GM12891 (cell line): ENCODE measurements around the gene CPB2.

Source experiments
- POLR2A ChIP-seq: IDR thresholded peaks from 2 replicates; pipeline ENCODE4 v1.6.1; 2011; ENCODE audit warnings: low read depth, low read length, control low read depth
- POLR2AphosphoS5 ChIP-seq: IDR thresholded peaks from 2 replicates; pipeline ENCODE4 v1.6.1; 2011; ENCODE audit warnings: low read depth, low read length, control low read depth
- SPI1 ChIP-seq: IDR thresholded peaks from 2 replicates; pipeline ENCODE4 v1.6.1; 2011; ENCODE audit warnings: low read depth, low read length, control low read depth

DNA sequence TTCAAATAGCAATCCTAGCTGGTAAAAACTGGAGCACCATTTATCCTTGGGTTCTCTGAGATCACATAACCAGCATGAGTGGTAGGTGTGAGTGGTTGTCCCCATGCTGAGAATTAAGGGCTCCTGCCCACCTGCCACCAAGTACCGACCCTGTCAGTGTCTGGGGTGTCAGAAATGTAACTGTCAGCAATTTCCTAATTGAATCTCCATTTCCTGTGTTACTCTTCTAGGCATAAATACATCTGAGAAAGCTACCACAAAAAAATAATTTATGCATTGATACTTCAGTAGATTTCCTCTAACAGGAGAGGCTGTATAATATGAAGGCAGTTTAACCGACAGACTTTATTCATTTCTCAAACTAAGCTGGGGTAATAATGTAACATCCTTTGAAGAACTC is 25.1 kb downstream of the CPB2 start:
- TF ChIP-seq POLR2AphosphoS5 (no peak), POLR2A (no peak), SPI1 (no peak)
